Measurements from ENCODE around the gene AUP1. TPM values are rescaled to one million over a fixed set of nuclear protein-coding genes. Genes with fewer than 3 reads are reported as not detected.
A peak's percentile ranks its signal among the peaks of the same experiment; 100 is the strongest.

Gene AUP1
- total and polyA plus RNA-seq, 8 donors = 74.4 to 244 (median 167) TPM

DNA sequence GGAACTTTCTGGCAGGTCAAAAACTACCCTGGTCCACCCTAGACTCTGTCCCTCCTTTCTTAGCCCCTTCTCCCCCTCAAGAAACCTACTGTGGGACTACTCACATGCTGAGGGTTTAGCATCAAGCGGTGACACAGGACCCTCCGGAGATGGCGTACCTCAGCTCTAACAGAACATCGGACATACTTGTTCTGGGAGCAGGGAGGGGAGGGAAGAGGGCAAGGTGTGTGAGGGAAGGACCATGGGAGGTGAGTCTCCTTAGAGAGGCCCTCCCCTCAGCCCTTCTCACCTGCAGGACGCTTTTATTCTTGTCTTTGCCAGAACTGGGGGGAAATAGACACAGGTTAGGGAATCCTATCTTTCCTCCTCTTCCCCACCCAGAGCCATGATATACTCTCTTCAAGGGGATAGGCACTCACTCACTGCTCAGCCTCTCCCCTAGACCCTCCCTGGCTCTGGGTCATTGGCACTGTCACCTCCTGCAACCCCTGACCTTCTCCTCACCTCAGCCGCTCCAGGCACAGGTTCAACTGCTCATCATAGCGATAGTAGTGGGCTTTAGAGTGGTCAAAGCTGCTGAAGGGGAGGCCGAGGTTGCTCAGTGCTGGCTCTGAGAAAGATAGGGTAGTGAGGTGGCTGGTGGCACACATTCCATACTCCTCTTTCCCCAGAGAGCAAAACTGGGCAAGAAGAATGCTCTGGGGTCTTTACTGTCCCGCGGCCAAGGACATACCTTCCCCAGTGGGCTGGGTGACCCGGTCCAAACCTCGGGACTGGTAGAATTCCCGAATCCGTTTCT lies 23.9 kb downstream of the AUP1 start:
- peaks cover 6 to 22% (median 17%) of the 10 kb centered on the region in 4 donors for H3K36me3 ChIP-seq
- H3K27ac ChIP-seq = peak overlapping the region in 3 of 5 donors; percentile 6 to 99 (median 85)
- peak overlapping the region in 2 of 4 donors; percentile 67 to 68 for H3K4me3 ChIP-seq
- H3K27me3 ChIP-seq = peaks cover 0 to 54% (median under 1%) of the 10 kb centered on the region in 3 donors
- TF ChIP-seq CTCF (IDR thresholded peaks at IDR 0.05) = no peak
- WGBS, 5 donors = 89 to 93% (median 91%) methylated on average over 14 of the region's 14 CpGs
- H3K4me1 ChIP-seq = peaks cover 53 to 67% (median 65%) of the 10 kb centered on the region in 4 donors
- no peaks in the 10 kb centered on the region for H3K9me3 ChIP-seq
- intact Hi-C loops (cut with DNase I; ENCODE audit: low total_unique reads) = no loop called here
- DNase-seq = no peak

DNA sequence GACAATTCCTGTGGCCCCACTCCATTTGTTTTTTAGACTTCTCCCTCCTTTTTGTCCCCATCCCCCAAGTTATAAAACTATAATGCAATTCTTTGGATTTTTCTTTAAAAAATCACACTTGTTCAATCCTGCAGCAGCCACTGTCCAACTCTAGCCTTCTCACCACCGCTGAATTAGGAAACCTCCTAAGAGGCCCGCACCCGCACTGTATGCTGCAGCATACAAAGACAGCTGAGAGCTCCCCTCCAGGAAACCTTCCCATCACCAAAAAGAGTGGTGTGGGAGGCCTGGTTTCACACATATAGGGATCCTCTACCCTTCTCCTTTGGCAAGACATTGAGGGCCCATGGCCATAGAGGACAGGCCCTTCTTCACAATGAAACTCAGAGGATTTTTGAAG lies 24.9 kb downstream of the AUP1 start:
- Histone ChIP-seq H3K9me3 (no peaks in the 10 kb centered on the region), H3K27me3 (peaks cover 0 to 54% (median 7%) of the 10 kb centered on the region in 3 donors), H3K4me3 (peak overlapping the region in 3 of 4 donors; percentile 47 to 67 (median 51)), H3K4me1 (peaks cover 55 to 71% (median 71%) of the 10 kb centered on the region in 4 donors), H3K27ac (peak overlapping the region in 4 of 5 donors; percentile 85 to 95 (median 90)), H3K36me3 (peaks cover 6 to 22% (median 17%) of the 10 kb centered on the region in 4 donors)
- intact Hi-C loops (cut with DNase I; ENCODE audit: low total_unique reads) = no loop called here
- DNase-seq = no peak
- TF ChIP-seq POLR2A (IDR thresholded peaks at IDR 0.05) = no peak
- no peak for TF ChIP-seq CTCF (IDR thresholded peaks at IDR 0.05)
- no peak for TF ChIP-seq POLR2AphosphoS5 (IDR thresholded peaks at IDR 0.05)
- no peak for TF ChIP-seq EP300 (IDR thresholded peaks at IDR 0.05)
- 84 to 93% (median 90%) methylated on average over 3 of the region's 3 CpGs for WGBS, 5 donors

DNA sequence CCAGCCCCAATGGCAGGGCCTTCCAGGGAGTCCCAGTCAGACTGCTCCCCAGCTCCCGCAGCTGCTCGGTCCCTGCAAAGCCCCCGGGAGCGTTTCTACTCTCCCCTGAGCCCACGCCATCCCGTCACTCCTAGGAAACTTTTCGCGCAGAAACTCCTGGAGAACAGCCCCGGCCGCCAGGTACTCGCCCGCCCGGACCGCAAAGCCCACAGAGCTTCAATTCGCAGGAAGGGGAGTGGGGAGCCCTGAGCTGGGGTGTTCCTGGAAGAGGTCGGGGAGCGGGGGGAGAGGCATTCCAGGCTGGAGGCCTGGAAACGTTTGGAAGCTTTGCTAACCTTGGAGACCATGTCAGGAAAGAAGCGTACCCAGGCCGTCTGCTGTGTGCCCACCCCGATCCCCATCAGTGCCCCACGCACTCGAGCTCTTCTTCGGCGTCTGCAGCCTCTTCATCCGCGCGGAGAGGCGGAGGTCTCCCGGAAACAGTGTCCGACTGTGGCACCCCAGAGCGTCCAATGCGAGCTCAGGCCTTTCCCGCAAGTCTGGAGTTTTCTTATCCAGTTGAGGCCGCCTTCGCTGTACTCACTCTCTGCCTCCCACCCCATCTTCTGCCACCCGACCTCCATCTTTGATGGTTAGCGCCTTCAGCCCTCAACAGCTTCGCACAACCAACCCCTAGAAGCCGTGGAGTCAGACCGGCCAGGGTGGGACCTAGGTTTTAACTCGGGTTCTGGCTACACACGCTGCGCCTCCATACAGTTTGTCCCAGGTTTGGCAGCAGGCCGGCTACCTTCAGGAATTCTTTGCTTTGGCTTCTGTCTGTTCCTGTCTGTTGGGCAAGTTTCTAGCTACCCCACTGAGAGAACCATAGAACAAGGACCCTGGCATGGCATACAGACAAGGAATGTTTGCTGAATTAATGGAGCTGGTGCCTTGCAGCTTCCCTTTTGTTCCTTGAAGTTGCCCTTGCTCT lies 25.7 kb downstream of the AUP1 start:
- peak; percentile 33 to 38 for DNase-seq
- Histone ChIP-seq H3K27ac (peak overlapping the region; percentile 85 to 95 (median 93)), H3K4me1 (peaks cover 63 to 79% (median 79%) of the 10 kb centered on the region in 4 donors), H3K4me3 (peak overlapping the region; percentile 47 to 67 (median 52)), H3K36me3 (peaks cover 6 to 22% (median 17%) of the 10 kb centered on the region in 4 donors), H3K9me3 (no peaks in the 10 kb centered on the region), H3K27me3 (peaks cover 0 to 61% (median 15%) of the 10 kb centered on the region in 3 donors)
- TF ChIP-seq POLR2A (IDR thresholded peaks at IDR 0.05) = no peak
- TF ChIP-seq CTCF (IDR thresholded peaks at IDR 0.05) = no peak
- no peak for TF ChIP-seq POLR2AphosphoS5 (IDR thresholded peaks at IDR 0.05)
- no peak for TF ChIP-seq EP300 (IDR thresholded peaks at IDR 0.05)
- 23 to 37% (median 35%) methylated on average over 35 to 45 of the region's 45 CpGs for WGBS, 5 donors
- intact Hi-C loops (cut with DNase I; ENCODE audit: low total_unique reads) = no loop called here

Measured in stomach (tissue), 9 donors.